ENCODE measurements around the gene ZCWPW1.
"Not testable (repeated sequence)": the region's sequence is repeated elsewhere in the genome, so short reads cannot be mapped to it uniquely, and the experiment has no call there.

The ZCWPW1 gene

DNA sequence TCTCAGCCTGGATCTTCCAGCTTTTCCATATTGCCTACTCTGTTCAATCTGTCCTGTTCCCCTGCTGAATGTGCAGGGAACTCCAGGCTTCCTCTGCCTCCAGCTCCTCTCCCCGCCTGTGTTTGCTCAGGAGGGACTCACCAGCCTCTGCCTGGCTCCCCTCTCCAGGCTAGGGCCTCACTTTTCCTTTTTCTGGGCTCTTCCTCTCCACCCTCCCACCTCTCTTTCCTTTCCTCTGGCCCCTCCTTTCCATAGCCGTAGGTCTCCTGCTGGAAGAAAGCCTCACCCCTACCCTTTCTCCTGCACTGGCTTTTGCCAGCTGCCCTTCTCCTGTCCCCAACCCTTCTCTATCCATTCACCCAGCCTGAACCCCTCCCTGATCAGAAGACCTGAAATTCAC is 30.3 kb downstream of the ZCWPW1 start:
- no peak for DNase-seq

DNA sequence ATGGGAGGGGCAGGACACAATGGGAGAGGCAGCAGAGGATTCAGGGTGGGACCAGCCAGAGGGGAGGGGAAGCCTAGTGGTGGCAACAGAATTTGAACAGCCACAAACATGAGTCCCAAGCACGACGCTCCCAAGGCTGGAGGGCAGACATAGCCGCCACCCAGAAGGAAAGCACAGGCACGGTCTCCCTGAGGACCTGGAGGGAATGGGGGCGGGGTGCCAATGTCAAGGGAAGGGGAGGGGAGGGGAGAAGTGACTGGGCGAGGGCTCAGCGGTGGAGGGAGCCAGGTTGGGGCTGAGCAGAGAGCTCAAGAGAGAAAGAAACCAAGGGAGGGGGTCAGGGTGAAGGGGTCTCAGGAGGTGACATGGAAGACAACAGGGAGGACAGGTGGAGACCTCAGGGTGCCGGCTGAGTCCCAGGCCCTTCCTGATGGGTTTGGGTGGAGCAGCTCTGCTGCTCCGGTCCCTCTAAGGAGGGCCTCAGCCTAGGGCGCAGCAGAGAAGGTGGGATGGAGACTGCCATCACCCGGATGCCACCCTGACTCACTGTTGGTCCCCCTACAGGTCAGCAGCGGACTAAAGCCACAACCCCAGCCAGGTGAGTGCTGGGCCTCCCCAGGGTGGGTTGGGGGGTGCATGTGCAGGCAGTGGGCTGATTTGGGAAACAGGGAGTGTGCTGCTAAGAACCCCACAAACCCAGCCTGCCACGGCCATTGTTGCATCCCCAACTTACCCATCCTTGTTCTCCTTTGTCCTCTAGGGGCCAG is 31.0 kb downstream of the ZCWPW1 start:
- DNase-seq: no peak

DNA sequence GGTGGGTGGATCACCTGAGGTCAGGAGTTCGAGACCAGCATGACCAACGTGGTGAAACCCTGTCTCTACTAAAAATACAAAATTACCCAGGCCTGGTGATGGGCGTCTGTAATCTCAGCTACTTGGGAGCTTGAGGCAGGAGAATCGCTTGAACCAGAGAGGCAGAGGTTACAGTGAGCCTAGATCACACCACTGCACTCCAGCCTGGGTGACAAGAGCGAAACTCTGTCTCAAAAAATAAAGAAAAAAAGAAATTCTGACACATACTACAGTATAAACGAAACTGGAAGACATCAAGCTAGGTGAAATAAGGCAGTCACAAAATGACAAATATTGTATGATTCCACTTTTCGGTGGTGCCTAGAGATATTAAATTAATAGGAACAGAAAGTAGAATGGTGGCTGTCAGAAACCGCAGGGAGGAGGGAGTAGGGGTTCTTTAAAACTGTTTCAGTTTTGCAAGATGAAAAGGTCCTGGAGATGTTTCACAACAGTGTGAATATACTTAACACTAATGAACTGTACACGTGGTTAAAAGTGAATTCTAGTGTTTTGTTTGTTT is 32.0 kb downstream of the ZCWPW1 start:
- peak; percentile 72 for DNase-seq

DNA sequence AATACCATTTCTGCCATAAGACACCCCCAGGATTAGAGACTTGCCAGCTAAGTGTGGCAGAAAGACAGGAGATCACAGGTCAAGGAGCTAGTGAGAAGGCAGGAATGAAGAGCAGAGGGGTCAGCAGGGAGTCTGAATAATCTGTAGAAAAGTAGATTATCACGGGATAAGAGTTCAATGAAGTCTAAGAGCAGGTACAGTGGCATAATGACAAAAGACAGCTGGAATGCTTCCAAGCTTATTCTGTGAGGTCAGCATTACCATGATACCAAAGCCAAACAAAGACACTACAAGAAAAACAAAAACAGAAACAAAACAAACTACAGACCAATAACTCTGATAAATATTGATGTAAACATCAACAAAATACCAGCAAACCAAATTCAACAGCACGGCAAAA is 34.4 kb downstream of the ZCWPW1 start:
- DNase-seq: no peak

DNA sequence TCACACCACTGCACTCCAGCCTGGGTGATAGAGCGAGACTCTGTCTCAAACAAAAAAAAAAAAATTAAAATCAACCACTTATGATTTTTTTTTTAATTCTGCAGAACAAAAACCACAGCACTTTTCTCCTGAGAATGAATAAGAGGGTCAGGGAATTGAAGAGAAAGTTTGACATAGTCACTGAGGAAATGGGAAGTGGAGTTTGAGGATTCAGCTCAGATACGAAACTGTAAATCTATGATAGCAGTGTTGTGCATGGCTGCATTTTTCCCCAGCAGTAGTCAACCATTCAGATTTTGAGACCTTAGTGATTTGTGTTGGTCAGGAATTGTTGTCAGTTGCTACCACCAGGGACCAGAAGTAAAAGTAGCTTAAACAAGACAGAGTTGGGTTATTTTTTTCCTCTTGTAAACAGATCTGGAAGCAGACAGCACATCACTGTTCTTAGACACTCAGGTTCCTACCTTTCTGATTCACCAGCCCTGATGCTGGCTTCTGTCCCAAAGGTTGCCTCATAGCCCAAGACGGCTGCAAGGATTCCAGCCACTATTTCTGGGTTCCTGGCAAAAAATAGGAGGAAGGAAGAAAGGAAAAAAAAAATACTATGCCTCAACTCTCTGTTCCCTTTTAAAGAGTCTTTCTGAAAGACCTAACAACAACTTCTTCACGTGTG is 35.1 kb downstream of the ZCWPW1 start:
- no peak for DNase-seq

DNA sequence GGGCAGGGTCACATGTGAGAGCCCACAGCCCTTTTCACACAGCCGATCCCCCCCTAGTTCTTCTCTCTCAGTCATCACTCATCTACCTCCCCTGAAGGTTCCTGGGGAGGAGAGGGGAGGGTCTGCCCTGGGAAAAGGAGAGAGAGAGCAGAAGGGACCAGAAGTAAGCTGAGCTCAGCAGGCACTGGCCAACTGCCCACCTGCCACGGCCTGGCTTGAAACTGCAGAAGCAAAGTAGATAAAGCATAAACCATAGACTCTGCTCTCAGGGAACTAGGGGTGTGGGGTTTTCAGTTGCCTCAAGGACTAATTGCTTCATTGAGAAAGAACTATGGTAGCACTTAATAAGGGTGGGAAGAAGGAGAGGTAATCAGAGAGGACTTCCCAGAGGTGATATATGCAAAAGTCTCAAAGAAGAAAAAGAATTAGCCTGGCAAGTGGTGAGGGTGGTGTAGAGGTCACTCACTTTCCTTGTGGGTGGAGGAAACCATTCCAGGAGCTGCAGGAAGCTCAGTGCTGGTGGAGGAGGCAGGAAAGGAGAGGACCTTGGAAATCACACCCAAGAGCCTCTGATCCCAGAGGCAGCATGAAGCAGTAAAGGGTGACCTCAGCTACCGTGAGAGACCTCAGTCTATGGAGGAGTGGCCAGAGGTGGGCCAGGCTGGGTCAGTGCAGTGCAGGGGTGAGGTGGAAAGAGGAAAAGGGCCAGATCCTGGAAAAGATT is 38.1 kb downstream of the ZCWPW1 start:
- DNase-seq: no peak

DNA sequence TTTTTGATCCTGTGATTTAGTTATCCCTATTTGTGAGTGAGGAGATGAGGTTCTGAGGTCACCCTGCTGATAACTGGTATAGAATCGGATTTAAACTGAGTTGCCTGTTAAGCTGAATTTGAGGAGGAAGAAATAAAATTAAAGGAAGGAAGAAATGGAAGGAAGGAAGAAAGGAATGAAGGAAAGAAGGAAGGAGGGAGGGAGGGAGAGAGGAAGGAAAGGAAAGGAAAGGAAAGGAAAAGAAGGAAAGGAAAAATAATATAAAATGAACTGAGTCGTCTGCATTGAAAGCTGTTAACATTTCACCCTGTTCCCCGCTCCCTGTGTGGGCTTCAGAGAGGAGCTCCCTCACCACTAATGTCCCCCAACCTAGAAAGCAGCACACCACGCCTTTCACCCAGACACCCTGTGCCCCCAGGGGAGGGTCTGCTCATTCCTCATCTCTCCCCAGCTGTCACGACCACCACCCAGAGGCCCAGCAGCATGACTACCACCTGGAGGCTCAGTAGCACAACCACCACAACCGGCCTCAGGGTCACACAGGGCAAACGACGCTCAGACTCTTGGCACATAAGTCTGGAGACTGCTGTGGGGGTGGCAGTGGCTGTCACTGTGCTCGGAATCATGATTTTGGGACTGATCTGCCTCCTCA is 38.9 kb downstream of the ZCWPW1 start:
- DNase-seq: no peak

DNA sequence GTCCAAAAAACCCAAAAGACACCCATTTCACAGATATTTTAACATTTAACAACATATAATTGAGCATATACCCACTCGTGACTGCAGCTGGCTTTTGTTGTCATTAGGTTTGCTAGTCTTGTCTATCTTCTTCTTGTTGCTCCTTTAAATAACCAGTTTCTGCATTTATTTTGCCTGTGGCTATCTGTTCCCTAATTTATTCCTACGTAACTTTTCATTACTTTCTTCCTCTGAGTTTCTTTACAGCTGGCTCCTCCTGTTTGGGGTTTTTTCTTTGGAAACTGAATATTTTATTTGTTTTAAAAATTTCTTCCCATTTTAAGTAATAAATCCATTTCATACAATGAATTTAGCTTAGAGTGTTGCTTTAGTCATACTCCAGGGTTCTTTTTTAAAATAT is 40.8 kb downstream of the ZCWPW1 start:
- DNase-seq: no peak

DNA sequence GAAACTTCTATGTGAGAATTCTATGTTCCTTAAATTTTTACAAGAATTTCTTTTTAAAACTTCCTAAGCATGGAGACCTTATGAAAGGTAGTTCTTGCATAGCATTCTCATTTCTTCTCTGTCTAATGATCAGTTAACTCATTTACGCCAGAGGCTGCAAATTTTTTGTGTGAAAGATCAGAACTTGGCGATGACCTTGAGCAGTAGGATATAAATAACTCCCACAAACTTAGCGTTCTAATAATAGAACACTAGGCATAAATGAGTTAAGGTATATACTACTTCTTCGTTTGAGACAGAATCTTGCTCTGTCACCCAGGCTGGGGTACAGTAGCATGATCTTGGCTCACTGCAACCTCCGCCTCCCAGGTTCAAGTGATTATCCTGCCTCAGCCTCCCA is 41.6 kb downstream of the ZCWPW1 start:
- no peak for DNase-seq

DNA sequence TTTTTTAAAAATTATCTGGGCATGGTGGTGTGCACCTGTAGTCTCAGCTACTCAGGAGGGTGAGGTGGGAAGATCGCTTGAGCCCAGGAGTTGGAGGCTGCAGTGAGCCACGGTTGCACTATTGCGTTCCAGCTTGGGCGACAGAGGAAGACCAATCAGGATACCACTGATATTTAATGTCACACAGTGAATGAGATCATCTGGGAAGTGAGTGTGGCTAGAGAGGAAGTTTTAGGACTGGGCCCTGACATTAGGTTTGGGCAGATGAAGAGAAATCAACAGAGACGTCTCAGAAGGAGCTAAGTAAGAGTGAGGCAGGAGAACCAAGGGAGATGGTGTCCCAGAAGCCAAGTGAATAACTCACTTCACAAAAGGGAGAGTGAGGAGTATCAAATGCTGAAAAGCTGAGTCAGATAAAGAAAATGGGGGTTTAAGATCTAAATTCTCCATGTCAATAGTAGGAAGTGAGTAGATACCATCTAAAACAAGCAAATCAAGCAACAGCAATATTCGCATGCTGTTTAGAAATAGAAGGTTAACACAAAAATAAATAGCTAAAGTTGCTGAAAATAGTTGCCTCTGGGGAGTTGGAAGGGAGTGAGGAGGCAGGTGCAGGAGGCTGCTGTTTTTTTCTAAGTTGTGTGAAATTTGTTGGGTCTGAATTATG is 43.7 kb downstream of the ZCWPW1 start:
- no peak for DNase-seq

DNA sequence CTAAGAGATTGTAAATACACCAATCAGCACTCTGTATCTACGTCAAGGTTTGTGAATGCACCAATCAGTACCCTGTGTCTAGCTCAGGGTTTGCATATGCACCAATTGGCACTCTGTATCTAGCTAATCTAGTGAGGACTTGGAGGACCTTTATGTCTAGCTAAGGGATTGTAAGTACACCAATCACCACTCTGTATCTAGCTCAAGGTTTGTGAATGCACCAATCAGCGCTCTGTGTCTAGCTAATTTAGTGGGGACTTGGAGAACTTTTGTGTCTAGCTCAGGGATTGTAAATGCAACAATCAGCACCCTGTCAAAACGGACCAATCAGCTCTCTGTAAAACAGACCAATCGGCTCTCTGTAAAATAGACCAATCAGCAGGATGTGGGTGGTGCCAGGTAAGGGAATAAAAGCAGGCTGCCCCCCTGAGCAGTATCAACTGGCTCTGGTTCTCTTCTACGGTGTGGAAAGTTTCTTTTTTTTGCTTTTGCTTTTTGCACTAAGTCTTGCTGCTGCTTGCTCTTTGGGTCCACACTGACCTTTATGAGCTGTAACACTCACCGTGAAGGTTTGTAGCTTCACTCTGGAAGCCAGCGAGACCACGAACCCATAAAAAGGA is 46.2 kb downstream of the ZCWPW1 start:
- DNase-seq: not testable (repeated sequence)

DNA sequence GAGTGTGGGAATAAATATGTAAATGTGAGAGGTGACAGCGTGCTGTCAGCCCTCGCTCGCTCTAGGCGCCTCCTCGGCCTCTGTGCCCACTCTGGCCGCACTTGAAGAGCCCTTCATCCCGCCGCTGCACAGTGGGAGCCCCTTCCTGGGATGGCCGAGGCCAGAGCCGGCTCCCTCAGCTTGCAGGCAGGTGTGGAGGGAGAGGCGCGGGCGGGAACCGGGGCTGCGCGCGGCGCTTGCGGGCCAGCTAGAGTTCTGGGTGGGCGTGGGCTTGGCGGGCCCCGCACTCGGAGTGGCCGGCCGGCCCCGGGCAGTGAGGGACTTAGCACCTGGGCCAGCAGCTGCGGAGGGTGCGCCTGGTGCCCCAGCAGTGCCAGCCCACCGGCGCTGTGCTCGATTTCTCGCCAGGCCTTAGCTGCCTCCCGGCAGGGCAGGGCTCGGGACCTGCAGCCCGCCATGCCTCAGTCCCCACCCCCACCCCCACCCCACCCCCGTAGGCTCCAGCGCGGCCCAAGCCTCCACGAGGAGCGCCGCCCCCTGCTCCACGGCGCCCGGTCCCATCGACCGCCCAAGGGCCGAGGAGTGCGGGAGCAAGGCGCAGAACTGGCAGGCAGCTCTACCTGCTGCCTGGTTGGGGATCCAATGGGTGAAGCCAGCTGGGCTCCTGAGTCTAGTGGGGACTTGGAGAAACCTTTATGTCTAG is 46.8 kb downstream of the ZCWPW1 start:
- DNase-seq: not testable (repeated sequence)

DNA sequence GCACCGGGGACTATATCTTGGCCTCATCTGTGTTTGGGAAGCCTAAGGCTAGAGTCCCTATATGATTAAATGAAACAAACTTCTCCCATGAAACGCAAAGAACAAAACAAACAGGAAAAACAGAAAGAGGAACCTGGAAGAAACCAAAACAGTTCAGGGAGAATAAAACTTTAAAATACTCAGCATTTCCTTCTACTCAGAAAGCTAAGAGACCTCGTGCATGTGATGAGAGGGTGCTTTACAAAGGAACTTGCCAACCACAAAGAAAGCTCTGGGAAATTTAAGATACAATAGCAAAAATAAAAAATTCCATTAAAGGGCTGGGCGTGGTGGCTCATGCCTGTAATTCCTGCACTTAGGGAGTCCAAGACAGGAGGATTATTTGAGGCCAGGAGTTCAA is 48.3 kb downstream of the ZCWPW1 start:
- DNase-seq: no peak

DNA sequence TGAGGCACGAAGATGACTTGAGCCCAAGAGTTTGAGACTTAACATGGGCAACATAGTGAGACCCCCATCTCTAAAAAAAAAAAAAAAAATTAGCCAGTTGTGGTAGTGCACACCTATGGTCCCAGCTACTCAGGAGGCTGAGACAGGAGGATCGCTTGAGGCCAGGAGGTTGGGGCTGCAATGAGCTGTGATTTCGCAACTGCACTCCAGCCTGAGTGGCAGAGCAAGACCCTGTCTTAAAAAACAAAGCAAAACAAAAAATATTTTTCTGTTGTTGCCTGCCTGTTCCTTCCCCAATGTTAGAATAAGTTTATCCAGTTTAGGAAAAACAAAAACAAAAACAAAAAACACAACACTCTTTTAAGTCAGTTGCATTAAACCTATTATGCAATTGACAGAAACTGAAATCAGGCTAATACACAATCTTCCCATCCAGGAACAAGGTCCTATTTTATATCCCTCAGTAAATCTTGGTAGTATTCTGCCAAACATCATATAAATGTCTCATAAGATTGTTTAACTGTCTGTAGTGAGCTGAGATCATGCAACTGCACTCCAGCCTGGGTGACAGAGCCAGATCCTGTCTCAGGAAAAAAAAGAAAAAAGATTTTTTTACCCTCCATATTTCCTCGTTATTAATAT is 50.3 kb downstream of the ZCWPW1 start:
- no peak for DNase-seq

DNA sequence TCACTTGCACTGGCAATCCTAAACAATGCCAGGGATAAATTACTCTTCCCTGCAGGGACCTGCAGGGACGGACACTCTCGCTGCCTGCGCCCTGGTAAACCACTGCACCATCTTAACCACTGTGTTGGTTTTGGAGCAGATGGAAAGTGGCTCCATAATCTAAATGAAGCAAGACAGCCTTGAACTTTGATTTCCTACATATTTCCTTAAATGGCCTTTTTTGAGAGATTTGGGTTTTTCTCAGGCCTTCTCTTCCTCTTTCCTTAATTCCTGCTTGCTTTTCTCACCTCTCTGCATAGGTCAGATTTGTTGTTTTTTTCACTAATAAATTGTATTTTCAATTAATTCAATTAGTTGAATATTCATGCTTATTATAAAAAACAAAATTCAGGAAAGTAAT is 52.4 kb downstream of the ZCWPW1 start:
- DNase-seq: no peak

DNA sequence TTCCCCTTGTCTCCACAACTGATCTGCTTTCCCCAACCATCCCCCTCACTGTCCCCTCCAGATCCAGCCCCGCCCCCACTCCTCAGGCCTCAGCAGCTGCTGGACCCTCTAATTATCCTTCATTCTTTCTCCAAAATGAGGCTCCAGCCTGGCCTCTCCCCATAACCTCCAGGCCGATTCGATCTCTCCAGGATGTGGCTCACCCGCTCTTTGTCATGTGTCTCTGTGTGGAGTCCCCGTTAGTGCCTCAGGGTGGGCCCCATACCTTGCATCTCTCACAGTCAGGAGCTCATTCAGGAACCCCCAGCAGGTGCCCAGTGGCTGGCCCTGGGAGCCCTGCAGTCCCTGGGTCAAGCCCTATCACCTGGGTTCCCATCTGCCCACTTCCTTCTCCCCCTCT is 53.9 kb downstream of the ZCWPW1 start:
- no peak for DNase-seq

DNA sequence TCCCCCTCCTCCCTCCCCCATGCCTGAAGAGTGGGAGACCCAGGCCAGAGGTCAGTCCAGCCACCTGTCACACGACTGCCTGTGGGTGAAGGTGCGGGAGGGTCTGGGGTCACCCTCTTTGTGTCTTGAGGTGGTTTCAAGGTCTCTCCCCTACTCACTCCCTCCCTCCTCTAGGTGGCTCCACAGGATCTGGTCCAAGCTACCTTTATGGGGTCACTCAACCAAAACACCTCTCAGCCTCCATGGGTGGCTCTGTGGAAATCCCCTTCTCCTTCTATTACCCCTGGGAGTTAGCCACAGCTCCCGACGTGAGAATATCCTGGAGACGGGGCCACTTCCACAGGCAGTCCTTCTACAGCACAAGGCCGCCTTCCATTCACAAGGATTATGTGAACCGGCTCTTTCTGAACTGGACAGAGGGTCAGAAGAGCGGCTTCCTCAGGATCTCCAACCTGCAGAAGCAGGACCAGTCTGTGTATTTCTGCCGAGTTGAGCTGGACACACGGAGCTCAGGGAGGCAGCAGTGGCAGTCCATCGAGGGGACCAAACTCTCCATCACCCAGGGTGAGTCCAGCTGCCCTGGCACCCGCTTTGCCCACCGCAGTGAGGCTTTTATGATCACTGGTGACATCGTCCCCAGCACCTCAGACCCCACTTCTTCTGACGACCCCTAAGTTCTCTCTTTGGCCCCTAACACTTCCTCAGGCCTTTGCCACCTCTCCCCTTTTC is 54.5 kb downstream of the ZCWPW1 start:
- DNase-seq: not testable (repeated sequence)

DNA sequence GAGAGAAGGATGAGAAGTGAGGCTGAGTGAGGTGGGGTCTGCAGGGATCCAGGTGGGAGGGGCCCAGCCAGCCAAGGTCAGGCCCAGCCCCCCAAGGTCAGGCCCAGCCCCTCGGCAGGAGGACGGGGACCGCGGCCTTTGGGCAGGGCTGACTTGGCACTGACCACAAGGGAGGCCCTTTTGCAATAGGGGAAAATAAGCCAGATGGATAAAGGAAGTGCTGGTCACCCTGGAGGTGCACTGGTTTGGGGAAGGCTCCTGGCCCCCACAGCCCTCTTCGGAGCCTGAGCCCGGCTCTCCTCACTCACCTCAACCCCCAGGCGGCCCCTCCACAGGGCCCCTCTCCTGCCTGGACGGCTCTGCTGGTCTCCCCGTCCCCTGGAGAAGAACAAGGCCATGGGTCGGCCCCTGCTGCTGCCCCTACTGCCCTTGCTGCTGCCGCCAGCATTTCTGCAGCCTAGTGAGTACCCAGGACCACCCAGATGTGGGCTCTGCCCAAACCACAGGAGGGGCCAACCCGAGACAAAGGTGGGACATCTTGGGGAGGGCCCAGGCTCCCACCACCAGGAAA is 55.2 kb downstream of the ZCWPW1 start, which contains the start of gene PILRA:
Gene PILRA, plus strand, starts transcription at position 227 of the 571 bp plus-strand sequence. Its CDS starts 170 bp downstream, at position 397.
- DNase-seq: no peak

DNA sequence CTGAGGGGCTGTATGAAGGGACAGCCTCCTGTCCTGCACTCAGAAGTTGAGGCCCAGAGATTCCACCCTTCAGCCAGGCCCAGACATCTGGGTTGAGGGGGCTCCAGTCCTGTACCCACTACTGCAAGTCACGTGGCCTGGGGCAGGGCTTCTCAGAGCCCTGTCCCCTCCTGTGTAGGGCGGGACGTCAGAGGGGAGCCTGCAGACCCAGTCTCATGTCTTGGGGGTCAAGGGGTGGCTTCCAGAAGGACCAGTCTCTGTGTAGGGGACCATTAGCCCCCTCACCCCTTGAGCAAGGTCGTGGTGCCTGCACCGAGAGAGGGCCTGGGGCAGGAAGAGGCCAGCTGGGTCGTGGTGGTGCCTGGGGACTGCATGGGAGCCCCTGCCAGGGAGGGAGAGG is 55.8 kb downstream of the ZCWPW1 start:
- no peak for DNase-seq

DNA sequence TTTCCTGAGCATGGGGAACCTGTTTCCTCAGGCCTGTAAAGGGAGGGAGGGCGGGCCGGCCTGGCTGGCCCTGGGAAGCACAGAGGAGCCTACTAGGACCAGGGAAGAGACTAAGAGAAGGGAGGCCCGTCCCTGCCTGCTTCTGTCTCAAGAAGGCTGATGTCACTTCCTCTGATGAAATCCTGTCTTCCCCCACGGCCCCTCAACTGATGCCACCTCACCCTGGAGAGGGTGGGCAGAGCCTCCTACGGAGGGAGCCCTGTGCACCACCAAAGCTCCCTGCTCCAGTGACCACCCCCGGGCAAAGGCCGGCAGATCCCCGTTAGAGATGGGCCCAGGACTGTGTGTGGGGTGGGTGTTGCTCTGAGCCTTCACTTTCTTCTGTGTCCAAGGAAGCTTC is 56.2 kb downstream of the ZCWPW1 start:
- no peak for DNase-seq
